Cortex of kidney (tissue), 1 donor: ENCODE measurements around the gene NLRP4.
"Not testable (repeated sequence)": the region's sequence is repeated elsewhere in the genome, so short reads cannot be mapped to it uniquely, and the experiment has no call there.

Experiments used
- DNase-seq: peaks from one replicate; lab custom pipeline; 2025; lab: John Stamatoyannopoulos, UW

Gene NLRP4

GRCh38 chr19:55898911-55899310 is 62.6 kb downstream of the NLRP4 start:
- DNase-seq: no peak

- DNase-seq: no peak
Measured at GRCh38 chr19:55901369-55902079, 65.2 kb downstream of the NLRP4 start.

GRCh38 chr19:55902080-55902751 is 65.9 kb downstream of the NLRP4 start:
- no peak for DNase-seq

- DNase-seq: no peak
Measured at GRCh38 chr19:55907286-55907685, 70.9 kb downstream of the NLRP4 start.

GRCh38 chr19:55907746-55908145 is 71.4 kb downstream of the NLRP4 start:
- DNase-seq: no peak

- no peak for DNase-seq
Measured at GRCh38 chr19:55909801-55910200, 73.5 kb downstream of the NLRP4 start.

GRCh38 chr19:55912916-55913315 is 76.6 kb downstream of the NLRP4 start:
- DNase-seq: no peak

GRCh38 chr19:55913643-55914268 is 77.4 kb downstream of the NLRP4 start:
- no peak for DNase-seq

- no peak for DNase-seq
Measured at GRCh38 chr19:55923556-55923955, 87.2 kb downstream of the NLRP4 start.

GRCh38 chr19:55927991-55928390 is 91.7 kb downstream of the NLRP4 start:
- no peak for DNase-seq

GRCh38 chr19:55929258-55929657 is 92.9 kb downstream of the NLRP4 start:
- not testable (repeated sequence) for DNase-seq

GRCh38 chr19:55930996-55931515 is 94.7 kb downstream of the NLRP4 start:
- no peak for DNase-seq
